Measurements from ENCODE around the gene PAQR3.
"Not testable (repeated sequence)": the region's sequence is repeated elsewhere in the genome, so short reads cannot be mapped to it uniquely, and the experiment has no call there.

GRCh38 chr4:78908974-78909373 is 30.3 kb downstream of the PAQR3 start:
- not testable (repeated sequence) for TF ChIP-seq POLR2A, CTCF (IDR thresholded peaks at IDR 0.05)
